ENCODE results near the gene AFDN.

AFDN gene

GRCh38 chr6:167796192-167796981 is 30.3 kb upstream of the AFDN start:
- no peak for DNase-seq

DNA sequence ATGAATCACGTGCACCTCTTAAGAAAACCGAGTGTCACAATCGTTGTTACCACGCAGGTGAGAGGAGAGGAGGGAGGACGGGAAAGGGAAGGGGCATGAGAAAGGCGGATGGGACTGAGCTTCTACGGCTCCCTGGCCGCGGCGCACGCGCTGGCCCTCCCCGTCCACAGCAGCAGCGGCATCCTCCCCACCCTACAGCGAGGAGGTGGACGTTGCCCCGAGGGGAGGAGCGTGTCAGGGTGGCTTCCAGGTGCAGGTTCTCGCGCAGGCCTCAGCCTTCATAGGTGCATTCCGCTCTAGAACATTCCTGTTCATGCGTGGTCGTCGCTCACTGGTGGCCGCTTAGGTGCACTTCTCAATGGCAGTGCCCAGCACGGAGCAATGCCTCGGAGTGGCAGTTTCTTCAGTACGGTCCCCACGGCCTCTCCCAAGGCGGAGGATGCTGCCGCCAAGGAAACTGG is 29.7 kb upstream of the AFDN start:
- DNase-seq: no peak

- DNase-seq: no peak
Measured at GRCh38 chr6:167797476-167798265, 29.0 kb upstream of the AFDN start.

DNA sequence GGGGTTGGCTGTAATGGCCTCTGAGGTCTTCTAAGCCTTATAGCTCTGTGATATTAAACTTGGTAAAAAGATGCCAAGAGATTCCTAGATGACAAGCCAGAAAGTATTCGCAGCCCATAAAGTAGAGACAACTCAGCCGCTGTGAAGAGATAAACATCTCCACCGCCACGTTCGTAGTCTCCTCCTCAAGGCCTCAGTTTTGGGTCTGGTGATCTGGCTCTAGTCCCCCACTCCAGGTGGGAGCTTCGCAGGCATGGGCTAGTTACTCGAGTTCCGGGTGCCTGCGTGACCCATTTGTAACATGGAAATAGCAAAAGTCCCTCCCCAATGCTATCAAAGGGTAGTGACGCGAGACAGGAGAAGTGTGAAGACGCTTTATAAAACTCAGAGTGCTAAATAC is 28.3 kb upstream of the AFDN start:
- DNase-seq: no peak

DNA sequence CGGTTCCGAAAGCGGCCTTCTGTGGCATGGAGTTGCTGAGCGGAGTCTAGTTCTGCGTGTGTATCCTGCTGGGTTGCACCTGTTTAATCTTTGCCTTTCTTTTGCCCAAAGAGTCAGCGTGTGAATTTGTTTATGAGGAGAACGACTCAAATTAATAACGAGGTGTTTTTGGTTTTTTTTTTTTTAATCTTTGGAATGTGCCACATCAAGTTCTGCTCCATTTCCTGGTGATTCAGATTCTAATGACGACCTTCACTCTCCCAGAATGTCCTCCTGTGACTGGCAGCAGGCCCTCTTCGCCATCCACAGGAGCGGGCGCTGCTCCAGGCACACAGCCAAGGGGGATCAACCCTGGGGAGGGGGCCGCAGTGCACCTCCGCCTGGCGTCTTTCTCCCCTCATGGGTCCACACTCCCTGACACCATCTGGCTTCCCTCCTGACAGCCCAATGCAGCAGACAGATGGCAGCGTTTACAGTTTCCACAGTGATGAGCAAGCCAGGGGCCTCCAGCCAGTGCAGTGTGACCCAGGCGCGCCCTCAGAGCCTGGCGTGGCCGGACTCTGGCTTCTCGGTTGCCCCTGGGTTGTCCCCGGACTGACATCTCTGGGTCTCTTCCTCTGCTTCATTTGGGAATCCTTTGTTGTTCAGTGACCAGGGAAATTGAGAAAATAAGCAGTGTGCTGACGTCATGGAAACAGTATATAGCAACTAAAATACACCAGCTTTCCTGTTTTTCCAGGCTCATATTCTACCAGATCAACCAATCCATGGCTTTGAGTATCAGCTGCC is 27.5 kb upstream of the AFDN start:
- no peak for DNase-seq

- DNase-seq: no peak
Measured at GRCh38 chr6:167800549-167800948, 26.2 kb upstream of the AFDN start.

- DNase-seq: no peak
Measured at GRCh38 chr6:167801263-167801662, 25.4 kb upstream of the AFDN start.

DNA sequence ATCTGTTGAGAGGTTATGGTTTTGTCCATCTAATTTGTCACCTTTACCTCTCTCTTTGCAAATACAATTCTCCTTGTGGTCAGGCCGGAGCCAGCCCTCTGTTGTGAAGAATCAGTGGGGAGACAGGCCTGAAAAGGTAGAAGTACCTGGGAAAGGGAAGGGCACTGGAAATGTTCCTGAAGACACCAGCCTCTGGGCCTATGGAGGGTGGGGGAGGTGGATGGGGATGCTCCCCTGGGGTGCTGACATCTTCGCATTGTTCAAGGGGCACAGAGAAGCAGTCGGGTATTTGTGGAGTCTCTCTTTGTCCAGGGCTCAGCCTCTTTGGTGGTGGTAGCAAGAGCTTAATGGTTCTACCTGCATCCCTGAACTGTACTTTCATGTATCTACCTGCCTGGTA is 24.4 kb upstream of the AFDN start:
- no peak for DNase-seq

DNA sequence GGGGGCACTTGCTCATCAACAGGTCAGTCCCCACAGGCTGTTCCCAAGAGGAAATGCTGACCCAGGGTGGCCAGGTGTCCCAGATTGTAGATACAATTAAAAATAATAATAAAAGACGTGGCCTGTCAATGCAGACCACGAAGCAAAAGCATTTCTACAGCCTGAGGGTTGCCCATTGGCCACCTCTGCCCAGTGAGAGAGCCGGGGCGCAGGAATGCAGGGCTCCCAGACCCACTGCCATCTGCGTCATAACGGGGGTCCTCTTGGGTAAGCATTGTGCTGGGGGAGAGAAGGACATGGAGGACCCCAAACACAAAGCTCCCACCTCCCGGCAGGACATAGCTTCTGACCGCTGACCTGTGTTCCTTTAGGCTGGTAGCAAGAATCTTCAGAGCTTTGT is 22.9 kb upstream of the AFDN start:
- DNase-seq: no peak

- DNase-seq: no peak
Measured at GRCh38 chr6:167804281-167805013, 22.3 kb upstream of the AFDN start.

DNA sequence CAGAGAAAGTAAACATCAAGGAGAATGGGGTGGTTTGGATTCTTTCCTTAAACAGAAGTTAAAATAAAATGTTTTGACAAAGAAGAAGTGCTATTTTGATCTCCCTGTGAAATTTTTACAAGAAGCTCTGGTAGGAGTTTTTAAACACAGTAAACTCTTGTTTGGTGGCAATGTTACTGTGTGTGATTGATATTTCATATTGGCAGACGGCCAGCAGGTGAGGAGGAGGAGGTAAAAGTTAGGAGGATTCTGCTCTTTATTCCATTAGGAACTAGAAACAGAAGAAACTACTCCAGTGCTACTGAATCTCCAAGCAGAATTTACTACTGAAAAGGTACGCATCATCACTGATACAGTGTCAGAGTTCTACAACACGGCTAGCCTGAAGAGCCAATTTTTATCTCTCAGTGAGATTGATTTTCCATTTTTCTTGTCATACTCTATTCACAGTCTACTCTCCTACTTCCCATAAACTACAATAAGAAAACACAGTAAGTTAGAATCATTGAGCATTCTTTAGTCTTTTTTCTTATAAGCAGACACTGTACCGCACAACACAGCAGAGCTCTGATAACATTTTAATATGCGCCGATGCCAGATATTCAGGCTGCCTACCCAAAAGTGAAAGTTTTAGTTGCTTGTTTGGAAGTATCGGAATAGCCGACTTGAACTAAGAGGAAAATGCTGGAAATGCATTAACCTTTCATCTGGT is 21.2 kb upstream of the AFDN start:
- no peak for DNase-seq

DNA sequence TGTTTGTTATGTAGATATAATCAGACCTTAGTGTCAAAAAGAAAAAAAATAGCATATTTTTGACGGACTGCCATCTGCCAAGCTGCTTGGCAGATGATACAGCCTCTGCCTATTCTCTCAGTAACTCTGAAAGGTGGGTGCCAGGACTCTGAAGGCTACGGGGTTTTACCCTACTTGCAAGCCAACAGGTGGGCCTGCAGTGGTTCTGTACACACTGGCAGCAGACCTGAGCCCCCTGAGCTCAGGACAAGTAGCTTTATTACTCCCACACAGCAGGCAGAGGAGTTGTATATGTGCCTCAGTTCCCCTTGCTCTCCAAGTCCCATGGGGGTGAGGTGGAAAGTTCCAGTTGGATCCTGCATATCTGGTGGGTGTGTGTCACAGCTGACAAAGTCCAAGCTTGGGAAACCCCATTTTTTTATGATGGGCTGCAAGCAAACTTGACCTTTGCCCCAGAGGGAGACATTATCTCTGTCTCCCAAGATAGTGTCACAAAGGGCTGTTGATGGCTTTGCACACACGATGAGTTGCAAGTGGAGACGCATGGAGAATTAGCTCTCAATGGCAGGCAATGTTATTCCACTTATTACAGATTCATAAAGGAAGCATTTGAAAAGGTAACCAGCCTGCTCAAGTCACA is 20.5 kb upstream of the AFDN start:
- no peak for DNase-seq

GRCh38 chr6:167807200-167807599 is 19.5 kb upstream of the AFDN start:
- no peak for DNase-seq

DNA sequence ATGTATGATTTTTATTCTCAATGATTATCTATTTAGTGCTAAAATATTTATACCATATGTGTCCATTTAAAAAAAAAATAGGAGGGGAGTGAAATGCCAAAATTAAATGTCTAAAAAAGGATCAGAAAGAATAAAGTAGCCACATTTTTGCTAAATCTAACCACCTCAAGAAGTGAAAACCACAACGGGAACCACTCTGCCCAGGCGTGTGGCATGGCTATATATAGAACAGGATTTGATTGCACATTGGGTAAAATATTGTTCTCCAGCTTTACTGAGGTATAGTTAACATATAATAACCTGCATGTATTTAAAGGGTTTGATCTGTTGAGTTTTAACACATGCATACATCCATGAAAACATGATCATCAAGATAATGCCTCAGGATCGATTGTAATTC is 19.0 kb upstream of the AFDN start:
- no peak for DNase-seq

- no peak for DNase-seq
Measured at GRCh38 chr6:167811040-167811439, 15.7 kb upstream of the AFDN start.

- no peak for DNase-seq
Measured at GRCh38 chr6:167811442-167812087, 15.1 kb upstream of the AFDN start.

DNA sequence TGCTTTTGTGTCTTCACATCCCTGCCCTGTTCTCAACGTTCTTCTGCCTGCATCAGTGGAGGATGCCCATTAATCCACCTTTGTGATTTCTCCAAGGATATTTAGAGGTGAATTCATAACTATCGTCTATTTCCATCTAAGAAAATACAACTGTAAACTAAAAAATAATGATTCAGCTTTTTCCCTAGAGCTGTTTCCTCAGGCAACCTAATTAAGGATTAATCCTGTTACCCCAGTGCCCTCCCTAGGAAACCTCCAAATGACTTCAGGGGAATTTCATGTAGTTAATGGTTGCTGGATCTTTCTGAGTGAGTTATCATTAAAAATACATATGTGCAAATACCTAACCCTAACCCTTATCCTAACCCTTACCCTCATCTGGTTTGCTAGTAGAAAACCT is 14.6 kb upstream of the AFDN start:
- no peak for DNase-seq

DNA sequence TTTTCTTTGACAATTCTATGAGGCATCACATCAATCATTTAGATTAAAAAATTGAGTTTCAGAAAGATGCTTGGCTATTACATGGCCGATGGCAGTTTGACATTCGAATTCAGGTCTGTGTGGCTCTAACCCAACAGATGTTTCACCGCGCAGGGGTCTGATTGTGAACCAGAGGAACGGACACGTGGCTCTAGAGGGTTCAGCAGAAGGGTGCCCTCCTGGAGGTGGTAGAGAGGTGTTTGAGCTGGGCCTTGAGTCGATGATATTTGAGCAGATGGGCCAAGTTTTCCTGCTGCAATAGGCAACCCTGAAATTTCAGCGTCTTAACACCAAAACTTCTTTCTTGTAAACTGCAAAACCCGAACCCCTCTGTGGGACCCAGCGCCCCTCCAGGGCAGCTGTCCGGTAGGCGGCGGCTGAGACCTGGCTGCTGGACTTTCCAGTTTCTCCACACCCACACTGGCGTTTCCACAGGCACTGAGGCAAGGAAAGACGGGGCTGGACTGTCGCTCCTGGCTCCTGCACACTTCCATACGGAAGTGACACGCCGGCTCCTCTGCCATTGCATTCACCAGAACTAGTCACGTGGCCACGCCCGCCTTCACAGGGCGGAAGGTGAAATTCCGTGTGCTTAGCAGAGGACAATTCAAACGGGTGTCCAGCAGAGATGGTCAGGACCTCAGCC is 11.3 kb upstream of the AFDN start:
- no peak for DNase-seq

- no peak for DNase-seq
Measured at GRCh38 chr6:167817016-167817415, 9.7 kb upstream of the AFDN start.

- DNase-seq: no peak
Measured at GRCh38 chr6:167817729-167818128, 9.0 kb upstream of the AFDN start.
